Sigmoid colon (tissue), 7 donors: Measurements from ENCODE around the gene SMIM1. TPM values are rescaled to one million over a fixed set of nuclear protein-coding genes. Genes with fewer than 3 reads are reported as not detected.

Experiments
- DNase-seq: peaks from one replicate; pipeline ENCODE4 v3.0.0-alpha.2; 2019
- H3K27ac ChIP-seq, 4 donors: fragments of 200-600 bp; sonication (generic); one replicate each; pipeline ENCODE4 v1.5.1; 2016 to 2019; ENCODE audit warnings: mild to moderate bottlenecking in 1 of 4
- H3K27me3 ChIP-seq, 3 donors: fragments of 200-600 bp; sonication (generic); one replicate each; pipeline ENCODE4 v1.5.1; 2019; ENCODE audit warnings: mild to moderate bottlenecking in 1 of 3
- H3K36me3 ChIP-seq, 4 donors: fragments of 200-600 bp; sonication (generic); one replicate each; pipeline ENCODE4 v1.5.1; 2016 to 2019
- H3K4me1 ChIP-seq, 4 donors: fragments of 200-600 bp; sonication (generic); one replicate each; pipeline ENCODE4 v1.5.1; 2017 to 2019
- H3K4me3 ChIP-seq, 4 donors: fragments of 200-600 bp; sonication (generic); one replicate each; pipeline ENCODE4 v1.5.1; 2017 to 2019; ENCODE audit warnings: mild to moderate bottlenecking in 2 of 4, moderate library complexity in 1 of 4
- H3K9me3 ChIP-seq, 4 donors: fragments of 200-600 bp in 3 of 4; sonication (generic) in 3 of 4; one replicate each; pipeline versions ENCODE4 v1.5.1 to v1.6.1; 2013 to 2019
- EP300 ChIP-seq, 4 donors: sonication (generic); formaldehyde crosslinking; IDR thresholded peaks; one replicate each; pipeline ENCODE4 v1.6.1; 2017; ENCODE audit warnings: antibody characterized with exemption in 4 of 4
- POLR2A ChIP-seq, 2 donors: fragments of 450-650 bp; IDR thresholded peaks; one replicate each; pipeline ENCODE4 v1.6.1; 2016; ENCODE audit warnings: antibody characterized with exemption in 2 of 2, mild to moderate bottlenecking in 2 of 2, moderate library complexity in 2 of 2
- POLR2AphosphoS5 ChIP-seq, 4 donors: sonication (generic); formaldehyde crosslinking; IDR thresholded peaks; one replicate each; pipeline ENCODE4 v1.6.1; 2017; ENCODE audit warnings: antibody characterized with exemption in 4 of 4
- WGBS, 2 donors: extraction: QIAGEN DNeasy Blood & Tissue Kit; methylation state at CpG; one replicate each; pipeline ENCODE4 v1.1.7; 2013; 5-methylcytosine and 5-hydroxymethylcytosine counted together
- intact Hi-C: fragments of 100-400 bp; cut with DNase I; formaldehyde crosslinking; loops from one replicate; pipeline ENCODE4 v1.15.1; 2023
- polyA plus RNA-seq, 3 donors: library from polyadenylated mRNA; stranded (reverse); fragments of 200-250 nt; gene quantifications; one replicate each; pipeline ENCODE4 v1.2.3, GENCODE V29; 2013
- total RNA-seq, 4 donors: library from RNA; depleted of rRNA; stranded (reverse); fragments of >200 nt; gene quantifications; one replicate each; pipeline ENCODE4 v1.1.0, GENCODE V29; 2016
- TF ChIP-seq, protein P1 (sequence below), 4 experiments: fragments of 450-650 bp in 3 of 4; fragments of 200-600 bp in 1 of 4; IDR thresholded peaks; one replicate each; pipeline ENCODE4 v1.5.1; 2016 to 2019; ENCODE audit warnings: antibody characterized with exemption in 4 of 4, mild to moderate bottlenecking in 3 of 4, moderate library complexity in 2 of 4
- donor health status: healthy with polysubstance abuse.
- donor health status: Bipolar disorder and iron deficiency.
- donor health status: healthy.

The SMIM1 gene
- total and polyA plus RNA-seq, 7 donors: 2.7 to 10.8 (median 6.8) TPM; not detected in 1

DNA sequence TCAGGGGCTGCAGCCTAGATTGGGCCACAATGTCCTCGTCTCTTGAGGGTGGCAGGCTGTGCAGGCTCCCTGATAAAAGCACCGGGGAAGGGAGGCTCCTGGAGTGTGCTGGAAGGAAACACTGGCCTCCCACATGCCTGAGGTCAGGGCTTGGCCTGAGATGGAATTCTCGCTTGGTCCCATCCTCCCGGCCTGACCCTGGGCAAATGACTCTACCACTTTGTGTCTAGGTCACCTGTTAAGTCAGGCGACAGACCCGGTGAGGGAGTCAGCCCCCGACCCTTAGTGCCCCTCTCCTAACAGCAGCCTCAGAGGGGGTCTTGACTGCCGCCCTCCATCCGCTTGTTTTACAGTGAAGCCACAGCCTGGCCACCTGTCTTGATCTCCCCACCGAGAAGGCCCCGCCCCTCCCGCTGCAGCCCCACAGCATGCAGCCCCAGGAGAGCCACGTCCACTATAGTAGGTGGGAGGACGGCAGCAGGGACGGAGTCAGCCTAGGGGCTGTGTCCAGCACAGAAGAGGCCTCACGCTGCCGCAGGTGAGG is 2.5 kb downstream of the SMIM1 start:
- WGBS, 2 donors: 64 to 66% methylated on average over 17 of the region's 17 CpGs
- H3K9me3 ChIP-seq: no peaks in the 10 kb centered on the region
- DNase-seq: no peak
- no peak overlapping the region for H3K4me3 ChIP-seq
- no peaks in the 10 kb centered on the region for H3K27me3 ChIP-seq
- no peak overlapping the region for H3K27ac ChIP-seq
- TF ChIP-seq EP300 (IDR thresholded peaks at IDR 0.05): no peak
- no peak for TF ChIP-seq POLR2A (IDR thresholded peaks at IDR 0.05)
- TF ChIP-seq POLR2AphosphoS5 (IDR thresholded peaks at IDR 0.05): no peak
- TF ChIP-seq, protein P1, sequence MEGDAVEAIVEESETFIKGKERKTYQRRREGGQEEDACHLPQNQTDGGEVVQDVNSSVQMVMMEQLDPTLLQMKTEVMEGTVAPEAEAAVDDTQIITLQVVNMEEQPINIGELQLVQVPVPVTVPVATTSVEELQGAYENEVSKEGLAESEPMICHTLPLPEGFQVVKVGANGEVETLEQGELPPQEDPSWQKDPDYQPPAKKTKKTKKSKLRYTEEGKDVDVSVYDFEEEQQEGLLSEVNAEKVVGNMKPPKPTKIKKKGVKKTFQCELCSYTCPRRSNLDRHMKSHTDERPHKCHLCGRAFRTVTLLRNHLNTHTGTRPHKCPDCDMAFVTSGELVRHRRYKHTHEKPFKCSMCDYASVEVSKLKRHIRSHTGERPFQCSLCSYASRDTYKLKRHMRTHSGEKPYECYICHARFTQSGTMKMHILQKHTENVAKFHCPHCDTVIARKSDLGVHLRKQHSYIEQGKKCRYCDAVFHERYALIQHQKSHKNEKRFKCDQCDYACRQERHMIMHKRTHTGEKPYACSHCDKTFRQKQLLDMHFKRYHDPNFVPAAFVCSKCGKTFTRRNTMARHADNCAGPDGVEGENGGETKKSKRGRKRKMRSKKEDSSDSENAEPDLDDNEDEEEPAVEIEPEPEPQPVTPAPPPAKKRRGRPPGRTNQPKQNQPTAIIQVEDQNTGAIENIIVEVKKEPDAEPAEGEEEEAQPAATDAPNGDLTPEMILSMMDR (IDR thresholded peaks at IDR 0.05): no peak
- H3K4me1 ChIP-seq: peaks cover 0 to 39% (median 32%) of the 10 kb centered on the region in 4 donors
- intact Hi-C loops: no loop called here
- peaks cover 4 to 19% (median 10%) of the 10 kb centered on the region in 4 donors for H3K36me3 ChIP-seq

DNA sequence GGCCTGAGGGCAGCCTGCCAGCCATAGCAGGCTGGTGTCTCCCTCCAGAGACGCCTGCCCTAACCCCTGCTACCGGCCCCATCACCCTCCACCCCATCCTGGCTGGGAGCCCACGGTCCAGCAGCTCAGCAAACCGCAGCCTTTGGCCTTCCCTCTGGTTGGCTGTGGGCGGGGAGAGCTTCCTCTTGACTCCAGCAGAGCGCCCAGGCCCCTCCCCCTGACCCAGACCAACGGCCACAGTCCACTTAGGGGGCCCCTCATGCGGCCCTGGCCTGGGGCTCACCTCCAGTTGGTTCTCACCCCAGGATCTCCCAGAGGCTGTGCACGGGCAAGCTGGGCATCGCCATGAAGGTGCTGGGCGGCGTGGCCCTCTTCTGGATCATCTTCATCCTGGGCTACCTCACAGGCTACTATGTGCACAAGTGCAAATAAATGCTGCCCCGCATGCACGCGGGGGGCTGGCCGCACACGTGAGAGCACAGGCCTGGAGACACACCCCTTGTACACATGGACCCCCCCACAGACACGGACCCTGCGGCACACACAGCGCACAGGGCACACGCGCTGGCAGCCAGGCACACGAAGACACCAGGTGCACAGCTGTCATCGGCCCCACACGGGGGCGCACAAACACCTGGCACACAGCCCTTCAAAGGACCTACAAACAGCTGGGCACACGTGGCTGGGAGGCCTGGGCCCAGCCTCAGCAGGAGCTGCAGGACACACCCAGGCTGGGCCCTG is 3.1 kb downstream of the SMIM1 start:
- intact Hi-C loops: no loop called here
- no peak for DNase-seq
- no peak overlapping the region for H3K27ac ChIP-seq
- H3K36me3 ChIP-seq: peaks cover 4 to 26% (median 16%) of the 10 kb centered on the region in 4 donors
- TF ChIP-seq POLR2AphosphoS5 (IDR thresholded peaks at IDR 0.05) (no peak), EP300 (IDR thresholded peaks at IDR 0.05) (no peak)
- TF ChIP-seq, protein P1 (IDR thresholded peaks at IDR 0.05): no peak
- 7 to 27% methylated on average over 27 of the region's 27 CpGs for whole genome bisulfite sequencing, 2 donors
- H3K4me3 ChIP-seq: no peak overlapping the region
- H3K9me3 ChIP-seq: no peaks in the 10 kb centered on the region
- H3K4me1 ChIP-seq: peaks cover 0 to 39% (median 32%) of the 10 kb centered on the region in 4 donors
- H3K27me3 ChIP-seq: no peaks in the 10 kb centered on the region

DNA sequence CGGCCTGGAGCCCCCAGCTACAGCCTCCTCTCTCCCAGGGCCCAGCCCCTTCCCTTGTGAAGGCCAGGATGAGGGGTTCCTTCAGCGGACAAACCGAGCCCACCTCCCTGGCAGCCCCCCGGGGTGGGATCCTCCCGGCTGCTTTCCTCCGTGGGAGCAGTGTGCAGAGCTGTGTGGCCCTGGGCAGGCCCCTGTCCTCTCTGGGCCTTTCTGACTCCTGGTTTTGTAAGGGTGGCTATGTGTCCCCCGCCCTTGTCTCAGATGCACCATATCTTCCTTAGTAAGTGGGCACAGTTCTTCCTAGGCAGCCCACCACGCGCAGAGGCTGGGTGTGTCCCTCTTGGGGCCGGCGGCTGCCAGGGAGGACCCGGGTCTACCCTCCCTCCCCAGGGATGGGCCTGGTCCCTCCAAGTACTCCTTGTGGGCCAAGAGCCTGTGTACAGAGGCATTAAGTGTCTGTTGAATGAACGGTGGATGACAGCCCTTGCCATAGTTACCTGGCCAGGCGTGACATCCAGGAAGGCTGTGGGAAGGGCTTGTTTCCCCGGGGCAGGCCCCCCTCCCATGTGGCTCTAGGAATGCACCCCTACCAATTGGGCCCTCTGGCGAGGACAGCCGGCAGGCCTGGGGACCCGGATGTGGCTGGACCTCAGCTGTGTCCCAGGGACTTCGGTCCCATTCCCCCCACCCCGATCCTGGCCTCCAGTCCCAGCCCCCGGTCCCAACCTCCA is 3.8 kb downstream of the SMIM1 start:
- Histone ChIP-seq H3K36me3 (peaks cover 9 to 33% (median 24%) of the 10 kb centered on the region in 4 donors), H3K27ac (no peak overlapping the region), H3K27me3 (no peaks in the 10 kb centered on the region), H3K9me3 (no peaks in the 10 kb centered on the region), H3K4me3 (no peak overlapping the region), H3K4me1 (peaks cover 0 to 33% (median 27%) of the 10 kb centered on the region in 4 donors)
- WGBS, 2 donors: 60 to 78% methylated on average over 21 of the region's 21 CpGs
- TF ChIP-seq EP300 (IDR thresholded peaks at IDR 0.05): no peak
- TF ChIP-seq, protein P1 (IDR thresholded peaks at IDR 0.05): no peak
- TF ChIP-seq POLR2A (IDR thresholded peaks at IDR 0.05): no peak
- TF ChIP-seq POLR2AphosphoS5 (IDR thresholded peaks at IDR 0.05): no peak
- intact Hi-C loops: no loop called here
- no peak for DNase-seq

DNA sequence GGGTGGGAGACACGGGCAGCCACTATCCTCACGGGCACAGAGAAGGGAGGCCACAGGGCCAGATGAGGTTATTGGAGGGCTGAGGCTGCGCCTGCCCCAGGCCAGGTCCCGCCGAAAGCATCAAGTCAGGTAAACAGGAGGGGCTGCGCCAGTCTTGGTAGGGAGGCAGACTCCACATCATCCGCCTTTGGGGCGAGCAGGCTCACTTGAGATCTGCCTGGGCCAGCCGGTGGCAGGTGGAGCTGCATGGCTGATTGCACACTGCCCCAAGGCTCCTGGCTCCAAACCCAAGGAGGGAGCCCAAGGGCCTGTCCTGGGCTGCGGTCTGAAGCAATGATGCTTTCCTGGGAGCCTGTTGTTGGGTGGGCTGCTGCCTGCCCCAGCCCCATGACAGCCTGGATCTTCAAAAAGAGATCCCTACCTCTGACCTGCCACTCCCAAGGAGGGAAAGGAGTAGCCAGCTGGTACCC is 4.6 kb downstream of the SMIM1 start:
- no peak for DNase-seq
- Histone ChIP-seq H3K27me3 (no peaks in the 10 kb centered on the region), H3K9me3 (no peaks in the 10 kb centered on the region), H3K27ac (no peak overlapping the region), H3K4me3 (no peak overlapping the region), H3K36me3 (peaks cover 14 to 40% (median 31%) of the 10 kb centered on the region in 4 donors), H3K4me1 (peaks cover 0 to 26% (median 20%) of the 10 kb centered on the region in 4 donors)
- intact Hi-C loops: no loop called here
- TF ChIP-seq, protein P1 (IDR thresholded peaks at IDR 0.05): no peak
- 83 to 89% methylated on average over 10 of the region's 10 CpGs for WGBS, 2 donors
